GM06990 (cell line): Measurements from ENCODE around the gene PLAA.
"Not testable (repeated sequence)": the region's sequence is repeated elsewhere in the genome, so short reads cannot be mapped to it uniquely, and the experiment has no call there.

Experiments used
- DNase-seq: peaks from one replicate; pipeline ENCODE4 v3.0.0-alpha.2; 2011; ENCODE audit not compliant: insufficient read length; ENCODE audit errors: extremely low read depth
- H3K27me3 ChIP-seq: replicated peaks from 2 replicates; pipeline ENCODE4 v1.6.0; 2011; ENCODE audit warnings: low read length; ENCODE audit not compliant: control insufficient read depth, insufficient read depth
- H3K36me3 ChIP-seq: 2 replicates; pipeline ENCODE4 v1.5.1; 2011; ENCODE audit warnings: low read length; ENCODE audit not compliant: control insufficient read depth, insufficient read depth
- H3K4me3 ChIP-seq: replicated peaks from 2 replicates; pipeline ENCODE4 v1.5.1; 2011; ENCODE audit warnings: low read depth, mild to moderate bottlenecking, control low read depth, low read length
- TF ChIP-seq, protein P1 (sequence below): IDR thresholded peaks from 2 replicates; pipeline ENCODE4 v1.5.1; 2011; ENCODE audit warnings: low read length, control low read depth, mild to moderate bottlenecking, inconsistent platforms; ENCODE audit not compliant: insufficient read depth, poor library complexity, severe bottlenecking

Gene PLAA

DNA sequence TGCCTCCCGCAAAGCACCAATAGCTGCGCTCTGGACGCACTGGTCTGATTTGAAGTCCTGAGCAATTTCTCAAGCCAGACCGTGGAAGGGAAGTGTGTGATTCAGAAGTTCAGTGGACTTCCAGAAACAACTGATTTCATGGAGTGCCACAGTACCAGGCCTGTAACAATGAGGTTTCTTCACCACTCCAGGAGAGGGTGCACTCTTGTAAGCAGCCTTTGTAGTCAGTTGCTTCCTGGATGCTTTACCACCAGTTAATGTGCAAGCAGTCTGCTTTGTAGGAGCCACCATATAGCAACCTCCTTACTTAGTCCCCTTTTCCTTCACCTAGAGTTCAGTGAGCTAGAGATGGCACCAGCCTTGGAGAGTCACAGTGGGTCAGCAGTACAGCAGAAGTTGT is 66.8 kb downstream of the PLAA start:
- Histone ChIP-seq H3K4me3 (no peak overlapping the region), H3K36me3 (peaks cover 8% of the 10 kb centered on the region), H3K27me3 (no peaks in the 10 kb centered on the region)
- DNase-seq: no peak
- TF ChIP-seq, protein P1, sequence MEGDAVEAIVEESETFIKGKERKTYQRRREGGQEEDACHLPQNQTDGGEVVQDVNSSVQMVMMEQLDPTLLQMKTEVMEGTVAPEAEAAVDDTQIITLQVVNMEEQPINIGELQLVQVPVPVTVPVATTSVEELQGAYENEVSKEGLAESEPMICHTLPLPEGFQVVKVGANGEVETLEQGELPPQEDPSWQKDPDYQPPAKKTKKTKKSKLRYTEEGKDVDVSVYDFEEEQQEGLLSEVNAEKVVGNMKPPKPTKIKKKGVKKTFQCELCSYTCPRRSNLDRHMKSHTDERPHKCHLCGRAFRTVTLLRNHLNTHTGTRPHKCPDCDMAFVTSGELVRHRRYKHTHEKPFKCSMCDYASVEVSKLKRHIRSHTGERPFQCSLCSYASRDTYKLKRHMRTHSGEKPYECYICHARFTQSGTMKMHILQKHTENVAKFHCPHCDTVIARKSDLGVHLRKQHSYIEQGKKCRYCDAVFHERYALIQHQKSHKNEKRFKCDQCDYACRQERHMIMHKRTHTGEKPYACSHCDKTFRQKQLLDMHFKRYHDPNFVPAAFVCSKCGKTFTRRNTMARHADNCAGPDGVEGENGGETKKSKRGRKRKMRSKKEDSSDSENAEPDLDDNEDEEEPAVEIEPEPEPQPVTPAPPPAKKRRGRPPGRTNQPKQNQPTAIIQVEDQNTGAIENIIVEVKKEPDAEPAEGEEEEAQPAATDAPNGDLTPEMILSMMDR: no peak

DNA sequence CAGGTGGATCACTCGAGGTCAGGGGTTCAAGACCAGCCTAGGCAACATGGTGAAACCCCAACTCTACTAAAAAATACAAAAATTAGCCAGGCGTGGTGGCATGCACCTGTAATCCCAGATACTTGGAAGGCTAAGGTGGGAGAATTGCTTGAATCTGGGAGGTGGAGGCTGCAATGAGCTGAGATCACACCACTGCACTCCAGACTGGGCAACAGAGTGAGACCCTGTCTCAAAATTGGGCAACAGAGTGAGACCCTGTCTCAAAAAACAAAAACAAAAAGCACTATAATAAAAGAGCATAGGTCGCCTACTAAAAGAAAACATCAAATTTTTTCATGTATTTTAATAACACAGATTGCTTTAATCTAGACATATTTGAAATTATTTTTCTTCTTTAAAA is 71.9 kb downstream of the PLAA start:
- not testable (repeated sequence) for H3K4me3 ChIP-seq, H3K36me3 ChIP-seq, H3K27me3 ChIP-seq, DNase-seq

DNA sequence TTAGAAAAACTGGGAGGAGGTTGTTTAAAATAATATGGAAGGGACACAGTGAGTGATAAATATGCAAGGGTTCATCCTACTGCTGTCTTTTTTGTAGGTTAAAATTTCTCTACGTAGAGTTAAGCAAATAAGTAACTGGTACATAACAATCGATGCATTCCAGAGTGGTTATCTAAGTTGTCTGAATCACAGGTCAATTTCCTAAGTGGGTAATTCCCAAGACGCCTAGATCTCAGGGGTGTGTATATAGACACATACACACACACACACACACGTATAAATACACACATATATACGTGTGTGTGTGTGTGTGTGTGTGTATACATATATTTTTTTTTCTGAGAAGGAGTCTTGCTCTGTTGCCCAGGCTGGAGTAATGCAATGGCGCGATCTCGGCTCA is 76.8 kb downstream of the PLAA start:
- TF ChIP-seq, protein P1: no peak
- DNase-seq: no peak
- H3K36me3 ChIP-seq: no peaks in the 10 kb centered on the region; the same call in 1 of the 2 replicates

DNA sequence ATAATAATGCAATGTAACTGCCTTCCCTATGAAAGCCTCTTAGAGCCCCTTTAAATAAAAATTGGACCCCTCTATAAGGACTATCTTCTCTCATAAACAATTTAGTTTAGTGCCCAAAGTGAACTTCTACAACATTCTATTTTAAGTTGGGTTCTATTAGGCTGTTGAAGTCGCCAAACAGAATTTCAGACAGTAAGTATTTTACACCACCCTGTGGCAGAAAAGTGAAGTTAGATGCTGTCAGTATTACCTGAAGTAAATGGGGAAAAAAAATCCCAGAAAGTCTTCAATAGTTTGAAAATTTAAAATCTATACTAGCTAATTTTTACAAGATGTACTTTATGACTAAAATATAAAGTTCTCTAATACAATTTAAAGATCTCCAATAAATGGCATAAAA is 84.0 kb downstream of the PLAA start:
- H3K27me3 ChIP-seq: no peaks in the 10 kb centered on the region
- no peak for DNase-seq
- peaks cover 3% of the 10 kb centered on the region for H3K36me3 ChIP-seq
- TF ChIP-seq, protein P1: peak; percentile 25
- H3K4me3 ChIP-seq: no peak overlapping the region

More for the DNA sequence above, 76.8 kb downstream of the PLAA start:
- H3K4me3 ChIP-seq: no peak overlapping the region
- H3K27me3 ChIP-seq: no peaks in the 10 kb centered on the region

DNA sequence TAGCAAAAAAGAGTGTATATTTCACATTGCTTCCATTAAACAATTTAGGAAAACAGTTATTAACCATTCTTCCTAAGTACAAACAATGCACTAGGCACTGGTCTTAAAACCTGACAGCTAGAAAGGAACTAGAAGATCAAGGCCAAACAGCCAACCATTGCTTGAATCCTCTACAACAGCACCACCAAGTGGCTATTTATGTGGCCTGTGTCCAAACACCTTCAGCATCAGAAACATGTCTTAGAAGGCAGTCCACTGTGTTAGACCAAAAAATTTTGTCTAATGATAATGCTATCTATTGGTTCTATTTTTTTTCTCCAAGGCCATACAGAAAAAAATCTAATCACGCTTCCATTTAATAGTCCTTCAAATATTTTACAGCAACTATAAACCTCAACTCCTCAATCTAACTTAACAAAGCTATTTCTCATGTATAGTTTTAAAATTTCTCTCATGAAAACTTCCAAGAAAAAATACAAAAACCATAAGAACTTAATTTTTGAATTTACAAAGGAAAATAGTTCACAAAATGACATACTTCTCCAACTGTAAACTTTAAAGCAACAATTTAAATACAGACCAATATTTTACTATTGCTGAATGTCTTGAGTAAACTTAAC is 90.5 kb downstream of the PLAA start:
- no peak overlapping the region for H3K4me3 ChIP-seq
- H3K36me3 ChIP-seq: peaks cover 6% of the 10 kb centered on the region
- no peak for DNase-seq
- TF ChIP-seq, protein P1: peak; percentile 54
- H3K27me3 ChIP-seq: no peaks in the 10 kb centered on the region
